Activated gamma-delta T cell (primary cell): ENCODE results near the gene SPATA16.
"Not testable (repeated sequence)": the region's sequence is repeated elsewhere in the genome, so short reads cannot be mapped to it uniquely, and the experiment has no call there.

Experiments
- DNase-seq: peaks from one replicate; lab custom pipeline; 2025; lab: John Stamatoyannopoulos, UW

Gene SPATA16

GRCh38 chr3:172939651-172940293 is 201.3 kb downstream of the SPATA16 start:
- DNase-seq, result no peak

- no peak for DNase-seq
Measured at GRCh38 chr3:172938788-172939187, 202.2 kb downstream of the SPATA16 start.

- no peak for DNase-seq
Measured at GRCh38 chr3:172931746-172932285, 209.2 kb downstream of the SPATA16 start.

- no peak for DNase-seq
Measured at GRCh38 chr3:172929451-172929850, 211.6 kb downstream of the SPATA16 start.

- DNase-seq, result no peak
Measured at GRCh38 chr3:172924546-172924945, 216.5 kb downstream of the SPATA16 start.

- no peak for DNase-seq
Measured at GRCh38 chr3:172919297-172919683, 221.7 kb downstream of the SPATA16 start.

GRCh38 chr3:172918568-172919296 is 222.3 kb downstream of the SPATA16 start:
- DNase-seq, result no peak

GRCh38 chr3:172918165-172918564 is 222.9 kb downstream of the SPATA16 start:
- DNase-seq, result no peak

- no peak for DNase-seq
Measured at GRCh38 chr3:172915911-172916514, 225.0 kb downstream of the SPATA16 start.

GRCh38 chr3:172914854-172915253 is 226.2 kb downstream of the SPATA16 start:
- no peak for DNase-seq

- DNase-seq, result no peak
Measured at GRCh38 chr3:172913911-172914655, 227.0 kb downstream of the SPATA16 start.

- DNase-seq, result no peak
Measured at GRCh38 chr3:172911142-172911541, 229.9 kb downstream of the SPATA16 start.

GRCh38 chr3:172908771-172909270 is 232.2 kb downstream of the SPATA16 start:
- DNase-seq, result no peak

GRCh38 chr3:172905451-172905850 is 235.6 kb downstream of the SPATA16 start:
- DNase-seq, result no peak

GRCh38 chr3:172904711-172905373 is 236.2 kb downstream of the SPATA16 start:
- no peak for DNase-seq

GRCh38 chr3:172903642-172904320 is 237.3 kb downstream of the SPATA16 start:
- DNase-seq, result no peak

- no peak for DNase-seq
Measured at GRCh38 chr3:172892158-172892557, 248.9 kb downstream of the SPATA16 start.

- no peak for DNase-seq
Measured at GRCh38 chr3:172885704-172886103, 255.3 kb downstream of the SPATA16 start.

GRCh38 chr3:172882563-172882962 is 258.5 kb downstream of the SPATA16 start:
- no peak for DNase-seq

- DNase-seq, result not testable (repeated sequence)
Measured at GRCh38 chr3:172879381-172879780, 261.7 kb downstream of the SPATA16 start.

- no peak for DNase-seq
Measured at GRCh38 chr3:172877011-172877410, 264.0 kb downstream of the SPATA16 start.
